ENCODE measurements around the gene ATP4B. TPM values are rescaled to one million over a fixed set of nuclear protein-coding genes. Genes with fewer than 3 reads are reported as not detected.
A peak's percentile ranks its signal among the peaks of the same experiment; 100 is the strongest.
"Not testable (repeated sequence)": the region's sequence is repeated elsewhere in the genome, so short reads cannot be mapped to it uniquely, and the experiment has no call there.

The ATP4B gene
- total RNA-seq, 1 experiment from 2014 or later, result not detected

DNA sequence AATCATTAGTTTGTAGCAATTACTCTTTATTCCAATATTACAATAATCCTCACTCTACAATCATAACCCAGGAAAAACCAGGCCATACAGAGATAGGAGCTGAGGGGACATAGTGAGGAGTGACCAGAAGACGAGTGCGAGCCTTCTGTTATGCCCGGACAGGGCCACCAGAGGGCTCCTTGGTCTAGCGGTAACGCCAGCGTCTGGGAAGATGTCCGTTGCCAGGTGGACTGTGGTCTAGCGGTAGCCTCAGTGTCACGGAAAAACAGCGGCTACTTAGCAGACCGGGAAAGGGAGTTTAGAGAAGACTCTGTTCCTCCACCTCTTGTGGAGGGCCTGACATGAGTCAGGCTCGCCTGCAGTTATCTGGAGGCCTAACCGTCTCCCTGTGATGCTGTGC is 36.5 kb downstream of the ATP4B start:
- RAD21 ChIA-PET (ENCODE audit: low non-redundant PET in 1 of 2, low total read pairs in 2 of 2, uncharacterized antibody in 2 of 2, unreplicated experiment in 2 of 2); POLR2A ChIA-PET; CTCF ChIA-PET; H2AFZ ChIP-seq (ENCODE audit: low read depth, low read length, poor library complexity, severe bottlenecking); H3K4me1 ChIP-seq (ENCODE audit: control insufficient read depth in 1 of 2, insufficient read depth in 2 of 2, low read length in 2 of 2); H3K27me3 ChIP-seq (ENCODE audit: insufficient read depth, low read length); H3K9ac ChIP-seq (ENCODE audit: low read length); H3K9me3 ChIP-seq (ENCODE audit: control insufficient read depth in 1 of 2, insufficient read depth in 1 of 2, low read depth in 1 of 2, low read length in 2 of 2); H3K27ac ChIP-seq (ENCODE audit: low read depth, low read length); H3K4me3 ChIP-seq (replicated peaks in 1 of 2; ENCODE audit: low read depth in 1 of 2, low read length in 2 of 2); DNase-seq (ENCODE audit: low read depth, low spot score); H3K9me2 ChIP-seq (ENCODE audit: insufficient read depth); BruUV-seq (replicated peaks); H3K4me2 ChIP-seq (ENCODE audit: low read length): not testable (repeated sequence)
- H3K79me2 ChIP-seq (ENCODE audit: insufficient read depth, low read length), result peaks cover 97% of the 10 kb centered on the region
- intact Hi-C loops (cut with micrococcal nuclease), result loop anchor here (2.0 kb wide), 1 partner anchor 605 kb away; no protein-coding TSS in a partner anchor
- ATAC-seq, result peak; percentile 44; the same call in 1 of the 2 replicates
- H4K20me1 ChIP-seq (ENCODE audit: insufficient read depth), result peaks cover 13% of the 10 kb centered on the region; the same call in 1 of the 2 replicates
- peaks cover 15 to 41% of the 10 kb centered on the region in 2 experiments for H3K36me3 ChIP-seq (ENCODE audit: control insufficient read depth in 1 of 2, insufficient read depth in 2 of 2, low read length in 2 of 2)
- peak; percentile 49 for TF ChIP-seq RAD21 (IDR thresholded peaks at IDR 0.05; ENCODE audit: low read depth)
- TF ChIP-seq, protein P1, sequence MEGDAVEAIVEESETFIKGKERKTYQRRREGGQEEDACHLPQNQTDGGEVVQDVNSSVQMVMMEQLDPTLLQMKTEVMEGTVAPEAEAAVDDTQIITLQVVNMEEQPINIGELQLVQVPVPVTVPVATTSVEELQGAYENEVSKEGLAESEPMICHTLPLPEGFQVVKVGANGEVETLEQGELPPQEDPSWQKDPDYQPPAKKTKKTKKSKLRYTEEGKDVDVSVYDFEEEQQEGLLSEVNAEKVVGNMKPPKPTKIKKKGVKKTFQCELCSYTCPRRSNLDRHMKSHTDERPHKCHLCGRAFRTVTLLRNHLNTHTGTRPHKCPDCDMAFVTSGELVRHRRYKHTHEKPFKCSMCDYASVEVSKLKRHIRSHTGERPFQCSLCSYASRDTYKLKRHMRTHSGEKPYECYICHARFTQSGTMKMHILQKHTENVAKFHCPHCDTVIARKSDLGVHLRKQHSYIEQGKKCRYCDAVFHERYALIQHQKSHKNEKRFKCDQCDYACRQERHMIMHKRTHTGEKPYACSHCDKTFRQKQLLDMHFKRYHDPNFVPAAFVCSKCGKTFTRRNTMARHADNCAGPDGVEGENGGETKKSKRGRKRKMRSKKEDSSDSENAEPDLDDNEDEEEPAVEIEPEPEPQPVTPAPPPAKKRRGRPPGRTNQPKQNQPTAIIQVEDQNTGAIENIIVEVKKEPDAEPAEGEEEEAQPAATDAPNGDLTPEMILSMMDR (IDR thresholded peaks at IDR 0.05 in 2 of 3, conservative IDR thresholded peaks at IDR 0.05 in 1 of 3; ENCODE audit: borderline replicate concordance in 1 of 3, insufficient read depth in 1 of 3, low read depth in 2 of 3, low read length in 2 of 3), result peak; percentile 24 to 50 (median 45); a peak in 4 of 6 replicates

DNA sequence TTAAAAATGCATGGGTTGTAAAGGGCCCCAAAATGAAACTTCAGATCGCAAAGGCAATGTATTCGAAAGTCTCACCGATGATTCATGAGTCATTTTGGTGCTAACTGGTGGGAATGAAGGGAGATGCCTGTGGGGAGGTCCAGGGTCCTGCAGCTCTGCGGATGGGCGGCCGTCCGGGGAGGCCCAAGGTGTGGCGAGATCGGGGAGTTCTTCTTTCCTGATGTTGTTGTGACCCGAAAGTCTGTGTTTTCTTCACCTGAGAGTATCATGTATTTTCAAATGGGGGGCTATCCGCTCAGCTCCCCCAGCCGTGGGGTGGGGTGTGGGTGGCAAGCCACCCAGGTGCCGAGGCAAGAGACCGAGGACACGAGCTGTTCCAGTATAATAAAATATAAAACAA is 37.0 kb downstream of the ATP4B start:
- Histone ChIP-seq H3K4me1 (ENCODE audit: control insufficient read depth in 1 of 2, insufficient read depth in 2 of 2, low read length in 2 of 2) (no peaks in the 10 kb centered on the region), H3K9me3 (ENCODE audit: control insufficient read depth in 1 of 2, insufficient read depth in 1 of 2, low read depth in 1 of 2, low read length in 2 of 2) (no peaks in the 10 kb centered on the region), H3K27ac (ENCODE audit: low read depth, low read length) (no peak overlapping the region), H4K20me1 (ENCODE audit: insufficient read depth) (peaks cover 10% of the 10 kb centered on the region; the same call in 1 of the 2 replicates), H3K9ac (ENCODE audit: low read length) (no peak overlapping the region), H3K27me3 (ENCODE audit: insufficient read depth, low read length) (no peaks in the 10 kb centered on the region), H3K79me2 (ENCODE audit: insufficient read depth, low read length) (peaks cover 97% of the 10 kb centered on the region), H3K9me2 (ENCODE audit: insufficient read depth) (no peaks in the 10 kb centered on the region), H3K36me3 (ENCODE audit: control insufficient read depth in 1 of 2, insufficient read depth in 2 of 2, low read length in 2 of 2) (peaks cover 14 to 39% of the 10 kb centered on the region in 2 experiments), H3K4me2 (ENCODE audit: low read length) (no peak overlapping the region), H3K4me3 (replicated peaks in 1 of 2; ENCODE audit: low read depth in 1 of 2, low read length in 2 of 2) (no peak overlapping the region), H2AFZ (ENCODE audit: low read depth, low read length, poor library complexity, severe bottlenecking) (no peak overlapping the region)
- ATAC-seq, result no peak
- POLR2A ChIA-PET, result no interaction called here
- RAD21 ChIA-PET (ENCODE audit: low non-redundant PET in 1 of 2, low total read pairs in 2 of 2, uncharacterized antibody in 2 of 2, unreplicated experiment in 2 of 2), result no interaction called here
- no peak for DNase-seq (ENCODE audit: low read depth, low spot score)
- CTCF ChIA-PET, result no interaction called here
- no peak for TF ChIP-seq EGR1 (IDR thresholded peaks at IDR 0.05; ENCODE audit: low read depth)
- TF ChIP-seq TCF7L2 (IDR thresholded peaks at IDR 0.05; ENCODE audit: borderline replicate concordance, extremely low read depth, insufficient read depth, insufficient read length), result no peak
- no peak for TF ChIP-seq CEBPB (IDR thresholded peaks at IDR 0.05; ENCODE audit: low read depth)
- no peak for TF ChIP-seq POLR2AphosphoS5 (IDR thresholded peaks at IDR 0.05; ENCODE audit: low read depth, low read length)
- TF ChIP-seq, protein P2, sequence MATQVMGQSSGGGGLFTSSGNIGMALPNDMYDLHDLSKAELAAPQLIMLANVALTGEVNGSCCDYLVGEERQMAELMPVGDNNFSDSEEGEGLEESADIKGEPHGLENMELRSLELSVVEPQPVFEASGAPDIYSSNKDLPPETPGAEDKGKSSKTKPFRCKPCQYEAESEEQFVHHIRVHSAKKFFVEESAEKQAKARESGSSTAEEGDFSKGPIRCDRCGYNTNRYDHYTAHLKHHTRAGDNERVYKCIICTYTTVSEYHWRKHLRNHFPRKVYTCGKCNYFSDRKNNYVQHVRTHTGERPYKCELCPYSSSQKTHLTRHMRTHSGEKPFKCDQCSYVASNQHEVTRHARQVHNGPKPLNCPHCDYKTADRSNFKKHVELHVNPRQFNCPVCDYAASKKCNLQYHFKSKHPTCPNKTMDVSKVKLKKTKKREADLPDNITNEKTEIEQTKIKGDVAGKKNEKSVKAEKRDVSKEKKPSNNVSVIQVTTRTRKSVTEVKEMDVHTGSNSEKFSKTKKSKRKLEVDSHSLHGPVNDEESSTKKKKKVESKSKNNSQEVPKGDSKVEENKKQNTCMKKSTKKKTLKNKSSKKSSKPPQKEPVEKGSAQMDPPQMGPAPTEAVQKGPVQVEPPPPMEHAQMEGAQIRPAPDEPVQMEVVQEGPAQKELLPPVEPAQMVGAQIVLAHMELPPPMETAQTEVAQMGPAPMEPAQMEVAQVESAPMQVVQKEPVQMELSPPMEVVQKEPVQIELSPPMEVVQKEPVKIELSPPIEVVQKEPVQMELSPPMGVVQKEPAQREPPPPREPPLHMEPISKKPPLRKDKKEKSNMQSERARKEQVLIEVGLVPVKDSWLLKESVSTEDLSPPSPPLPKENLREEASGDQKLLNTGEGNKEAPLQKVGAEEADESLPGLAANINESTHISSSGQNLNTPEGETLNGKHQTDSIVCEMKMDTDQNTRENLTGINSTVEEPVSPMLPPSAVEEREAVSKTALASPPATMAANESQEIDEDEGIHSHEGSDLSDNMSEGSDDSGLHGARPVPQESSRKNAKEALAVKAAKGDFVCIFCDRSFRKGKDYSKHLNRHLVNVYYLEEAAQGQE (IDR thresholded peaks at IDR 0.05; ENCODE audit: low read depth), result no peak
- no peak for TF ChIP-seq ZNF274 (IDR thresholded peaks at IDR 0.05; ENCODE audit: low read depth, low read length)
- TF ChIP-seq FOSL1 (IDR thresholded peaks at IDR 0.05; ENCODE audit: low read depth), result no peak
- no peak for TF ChIP-seq JUND (IDR thresholded peaks at IDR 0.05)
- TF ChIP-seq ZFX (IDR thresholded peaks at IDR 0.05), result no peak
- no peak for TF ChIP-seq YY1 (IDR thresholded peaks at IDR 0.05; ENCODE audit: extremely low read depth, insufficient replicate concordance, low read depth, low read length)
- TF ChIP-seq SP1 (IDR thresholded peaks at IDR 0.05; ENCODE audit: low read depth), result no peak
- no peak for TF ChIP-seq SIN3A (IDR thresholded peaks at IDR 0.05; ENCODE audit: low read depth)
- intact Hi-C loops (cut with micrococcal nuclease), result loop anchor here (2.0 kb wide), 1 partner anchor 606 kb away; no protein-coding TSS in a partner anchor
- no TSS peak for BruUV-seq (replicated peaks)
